Measurements from ENCODE around the gene MRPL11.
"Not testable (repeated sequence)": the region's sequence is repeated elsewhere in the genome, so short reads cannot be mapped to it uniquely, and the experiment has no call there.

The MRPL11 gene

GRCh38 chr11:66447012-66447411 is 8.4 kb upstream of the MRPL11 start:
- no peaks in the 10 kb centered on the region for H3K4me1 ChIP-seq (ENCODE audit: control extremely low read depth in 1 of 4, control insufficient read depth in 4 of 4, insufficient read depth in 4 of 4, low read length in 3 of 4)
- no peak overlapping the region for H3K4me3 ChIP-seq (ENCODE audit: control insufficient read depth in 1 of 7, extremely low read depth in 1 of 7, insufficient read depth in 4 of 7, low read depth in 2 of 7, low read length in 6 of 7)
- H3K27ac ChIP-seq (ENCODE audit: insufficient read depth in 1 of 2, low read depth in 1 of 2, low read length in 2 of 2, poor library complexity in 1 of 2, severe bottlenecking in 2 of 2), result no peak overlapping the region
- DNase-seq, result no peak
- H3K27me3 ChIP-seq (replicated peaks in 2 of 5; ENCODE audit: control insufficient read depth in 4 of 5, insufficient read depth in 5 of 5, low read length in 4 of 5), result peaks cover 0 to 4% (median 0%) of the 10 kb centered on the region in 5 experiments
- ChIA-PET CTCF (interaction anchor here (0.9 kb wide), 1 partner anchor 8 kb away, joined by 3 read pairs; the partner anchor contains the start of gene MRPL11), POLR2A (no interaction called here)
- peaks cover 0 to 9% (median 7%) of the 10 kb centered on the region in 5 experiments for H3K9me3 ChIP-seq (ENCODE audit: control extremely low read depth in 1 of 5, control insufficient read depth in 4 of 5, insufficient read depth in 2 of 5, low read depth in 1 of 5, low read length in 4 of 5)
- H3K36me3 ChIP-seq (ENCODE audit: control insufficient read depth in 4 of 4, insufficient read depth in 4 of 4, low read length in 3 of 4), result no peaks in the 10 kb centered on the region

GRCh38 chr11:66443602-66444001 is 5.0 kb upstream of the MRPL11 start:
- H3K36me3 ChIP-seq (ENCODE audit: control insufficient read depth in 4 of 4, insufficient read depth in 4 of 4, low read length in 3 of 4), result no peaks in the 10 kb centered on the region
- WGBS (ENCODE audit: insufficient coverage), result 95% methylated on average over 4 of the region's 4 CpGs
- H3K27me3 ChIP-seq (replicated peaks in 2 of 5; ENCODE audit: control insufficient read depth in 4 of 5, insufficient read depth in 5 of 5, low read length in 4 of 5), result peaks cover 0 to 2% (median 0%) of the 10 kb centered on the region in 5 experiments
- peaks cover 0 to 9% (median 7%) of the 10 kb centered on the region in 5 experiments for H3K9me3 ChIP-seq (ENCODE audit: control extremely low read depth in 1 of 5, control insufficient read depth in 4 of 5, insufficient read depth in 2 of 5, low read depth in 1 of 5, low read length in 4 of 5)
- ChIA-PET POLR2A (no interaction called here), CTCF (no interaction called here)
- DNase-seq, result no peak
- no peak overlapping the region for H3K4me3 ChIP-seq (ENCODE audit: control insufficient read depth in 1 of 7, extremely low read depth in 1 of 7, insufficient read depth in 4 of 7, low read depth in 2 of 7, low read length in 6 of 7)
- H3K4me1 ChIP-seq (ENCODE audit: control extremely low read depth in 1 of 4, control insufficient read depth in 4 of 4, insufficient read depth in 4 of 4, low read length in 3 of 4), result peaks cover 0 to 2% (median 0%) of the 10 kb centered on the region in 4 experiments
- H3K27ac ChIP-seq (ENCODE audit: insufficient read depth in 1 of 2, low read depth in 1 of 2, low read length in 2 of 2, poor library complexity in 1 of 2, severe bottlenecking in 2 of 2), result no peak overlapping the region

- H3K4me1 ChIP-seq (ENCODE audit: control extremely low read depth in 1 of 4, control insufficient read depth in 4 of 4, insufficient read depth in 4 of 4, low read length in 3 of 4), result not testable (repeated sequence)
- CTCF ChIA-PET, result interaction anchor here (0.8 kb wide), 1 partner anchor 21 kb away, joined by 3 read pairs; no protein-coding TSS in a partner anchor
These were observed 2.3 kb upstream of the MRPL11 start for GRCh38 chr11:66440940-66441282.

GRCh38 chr11:66440101-66440939 is 1.7 kb upstream of the MRPL11 start:
- H3K9me3 ChIP-seq (ENCODE audit: control extremely low read depth in 1 of 5, control insufficient read depth in 4 of 5, insufficient read depth in 2 of 5, low read depth in 1 of 5, low read length in 4 of 5); H3K27me3 ChIP-seq (replicated peaks in 2 of 5; ENCODE audit: control insufficient read depth in 4 of 5, insufficient read depth in 5 of 5, low read length in 4 of 5); DNase-seq; H3K27ac ChIP-seq (ENCODE audit: insufficient read depth in 1 of 2, low read depth in 1 of 2, low read length in 2 of 2, poor library complexity in 1 of 2, severe bottlenecking in 2 of 2); H3K4me3 ChIP-seq (ENCODE audit: control insufficient read depth in 1 of 7, extremely low read depth in 1 of 7, insufficient read depth in 4 of 7, low read depth in 2 of 7, low read length in 6 of 7); H3K4me1 ChIP-seq (ENCODE audit: control extremely low read depth in 1 of 4, control insufficient read depth in 4 of 4, insufficient read depth in 4 of 4, low read length in 3 of 4): not testable (repeated sequence)
- WGBS (ENCODE audit: insufficient coverage), result 88% methylated on average over 10 of the region's 29 CpGs
- H3K36me3 ChIP-seq (ENCODE audit: control insufficient read depth in 4 of 4, insufficient read depth in 4 of 4, low read length in 3 of 4), result peaks cover 2 to 18% (median 14%) of the 10 kb centered on the region in 4 experiments
- CTCF ChIA-PET, result interaction anchor here (0.8 to 2.5 kb wide), 3 partner anchors 18 to 32 kb away, joined by 3 to 20 read pairs (median 4); no protein-coding TSS in a partner anchor
- POLR2A ChIA-PET, result interaction anchor here (1.1 kb wide), 1 partner anchor 40 kb away, joined by 3 read pairs; the partner anchor contains the start of gene DPP3

More at GRCh38 chr11:66440940-66441282, 2.3 kb upstream of the MRPL11 start:
- H3K27me3 ChIP-seq (replicated peaks in 2 of 5; ENCODE audit: control insufficient read depth in 4 of 5, insufficient read depth in 5 of 5, low read length in 4 of 5); POLR2A ChIA-PET; H3K4me3 ChIP-seq (ENCODE audit: control insufficient read depth in 1 of 7, extremely low read depth in 1 of 7, insufficient read depth in 4 of 7, low read depth in 2 of 7, low read length in 6 of 7); H3K27ac ChIP-seq (ENCODE audit: insufficient read depth in 1 of 2, low read depth in 1 of 2, low read length in 2 of 2, poor library complexity in 1 of 2, severe bottlenecking in 2 of 2); H3K9me3 ChIP-seq (ENCODE audit: control extremely low read depth in 1 of 5, control insufficient read depth in 4 of 5, insufficient read depth in 2 of 5, low read depth in 1 of 5, low read length in 4 of 5); DNase-seq: not testable (repeated sequence)
- 98% methylated on average over 16 of the region's 27 CpGs for WGBS (ENCODE audit: insufficient coverage)
- peaks cover 0 to 12% (median 9%) of the 10 kb centered on the region in 4 experiments for H3K36me3 ChIP-seq (ENCODE audit: control insufficient read depth in 4 of 4, insufficient read depth in 4 of 4, low read length in 3 of 4)

- DNase-seq, result peak in 1 of 3 donors; percentile 26
- Histone ChIP-seq H3K36me3 (ENCODE audit: control insufficient read depth in 4 of 4, insufficient read depth in 4 of 4, low read length in 3 of 4) (peaks cover 2 to 24% (median 19%) of the 10 kb centered on the region in 4 experiments), H3K4me1 (ENCODE audit: control extremely low read depth in 1 of 4, control insufficient read depth in 4 of 4, insufficient read depth in 4 of 4, low read length in 3 of 4) (peaks cover 2 to 11% (median 8%) of the 10 kb centered on the region in 4 experiments), H3K27me3 (replicated peaks in 2 of 5; ENCODE audit: control insufficient read depth in 4 of 5, insufficient read depth in 5 of 5, low read length in 4 of 5) (no peaks in the 10 kb centered on the region), H3K27ac (ENCODE audit: insufficient read depth in 1 of 2, low read depth in 1 of 2, low read length in 2 of 2, poor library complexity in 1 of 2, severe bottlenecking in 2 of 2) (peak overlapping the region; percentile 85 to 93), H3K9me3 (ENCODE audit: control extremely low read depth in 1 of 5, control insufficient read depth in 4 of 5, insufficient read depth in 2 of 5, low read depth in 1 of 5, low read length in 4 of 5) (peaks cover 0 to 2% (median under 1%) of the 10 kb centered on the region in 5 experiments), H3K4me3 (ENCODE audit: control insufficient read depth in 1 of 7, extremely low read depth in 1 of 7, insufficient read depth in 4 of 7, low read depth in 2 of 7, low read length in 6 of 7) (peak overlapping the region; percentile 55 to 94 (median 84))
- WGBS (ENCODE audit: insufficient coverage), result 88% methylated on average over 1 of the region's 12 CpGs
- POLR2A ChIA-PET, result interaction anchor here (1.0 kb wide), 1 partner anchor 49 kb away, joined by 4 read pairs; no protein-coding TSS in a partner anchor
- CTCF ChIA-PET, result interaction anchor here (0.8 to 2.5 kb wide), 13 partner anchors 7 to 157 kb away, joined by 3 to 20 read pairs (median 3); partner anchors contain the start of gene NPAS4
These were observed 607 bp downstream of the MRPL11 start for GRCh38 chr11:66437979-66438503.

GRCh38 chr11:66432597-66432996 is 6.1 kb downstream of the MRPL11 start:
- Histone ChIP-seq H3K4me3 (ENCODE audit: control insufficient read depth in 1 of 7, extremely low read depth in 1 of 7, insufficient read depth in 4 of 7, low read depth in 2 of 7, low read length in 6 of 7) (no peak overlapping the region), H3K27ac (ENCODE audit: insufficient read depth in 1 of 2, low read depth in 1 of 2, low read length in 2 of 2, poor library complexity in 1 of 2, severe bottlenecking in 2 of 2) (no peak overlapping the region), H3K9me3 (ENCODE audit: control extremely low read depth in 1 of 5, control insufficient read depth in 4 of 5, insufficient read depth in 2 of 5, low read depth in 1 of 5, low read length in 4 of 5) (no peaks in the 10 kb centered on the region), H3K27me3 (replicated peaks in 2 of 5; ENCODE audit: control insufficient read depth in 4 of 5, insufficient read depth in 5 of 5, low read length in 4 of 5) (no peaks in the 10 kb centered on the region), H3K36me3 (ENCODE audit: control insufficient read depth in 4 of 4, insufficient read depth in 4 of 4, low read length in 3 of 4) (peaks cover 2 to 24% (median 20%) of the 10 kb centered on the region in 4 experiments), H3K4me1 (ENCODE audit: control extremely low read depth in 1 of 4, control insufficient read depth in 4 of 4, insufficient read depth in 4 of 4, low read length in 3 of 4) (peaks cover 0 to 3% (median 1%) of the 10 kb centered on the region in 4 experiments)
- ChIA-PET CTCF (interaction anchor here (0.9 to 1.7 kb wide), 6 partner anchors 11 to 82 kb away, joined by 3 to 7 read pairs (median 4); partner anchors contain the start of genes DPP3 and NPAS4), POLR2A (no interaction called here)
- DNase-seq, result peak in 2 of 3 donors; percentile 55 to 73
- WGBS (ENCODE audit: insufficient coverage), result 82% methylated on average over 6 of the region's 7 CpGs
